DLD1 (cell line): ENCODE measurements around the gene ADIPOR2.

Source experiments
- in situ Hi-C: cut with HindIII; loops from 2 replicates; pipeline ENCODE4 v1.10.0; 2017; ENCODE audit warnings: low sequenced_read_pairs

The ADIPOR2 gene

GRCh38 chr12:1690578-1691122 lies at the start of gene ADIPOR2:
Gene ADIPOR2 (plus strand): TSS chr12:1691070. CDS start chr12:1754344, 63,274 bp downstream.
- in situ Hi-C loops: no loop called here

GRCh38 chr12:1642513-1642912 lies 48.4 kb upstream of the ADIPOR2 start:
- in situ Hi-C loops: no loop called here

GRCh38 chr12:1643043-1643442 lies 47.8 kb upstream of the ADIPOR2 start:
- in situ Hi-C loops: no loop called here

DNA sequence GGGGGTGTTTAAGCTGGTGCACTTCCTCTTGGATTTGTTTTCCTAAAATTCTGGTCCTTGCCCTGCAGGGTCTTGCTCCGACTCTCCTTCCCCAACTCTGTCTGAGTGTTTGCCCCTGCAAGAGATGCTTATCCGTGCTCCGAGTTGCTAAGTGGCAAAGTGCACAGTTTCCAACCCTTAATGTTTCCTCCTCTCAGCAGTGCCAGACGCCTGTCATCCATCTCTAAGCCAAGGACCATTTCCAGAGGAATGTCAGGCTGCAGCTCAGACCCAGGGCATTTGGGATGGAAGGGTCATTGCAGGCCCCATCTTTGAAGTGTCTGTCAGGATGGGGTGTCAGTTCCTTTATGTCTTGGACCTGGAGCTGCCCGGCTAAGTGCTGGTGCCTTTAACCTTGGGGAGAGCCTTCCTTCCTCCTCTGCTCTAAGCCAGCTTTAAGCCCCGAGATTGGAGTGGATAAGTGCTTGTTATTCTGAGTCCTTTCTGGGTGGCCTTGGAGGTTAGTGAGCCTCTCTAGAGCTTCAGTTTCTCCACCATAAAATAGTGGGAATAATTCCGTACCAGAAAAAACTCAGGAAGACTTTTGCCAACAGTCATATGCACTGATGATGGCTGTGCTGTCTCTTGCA lies 46.9 kb upstream of the ADIPOR2 start:
- in situ Hi-C loops: no loop called here

GRCh38 chr12:1644534-1645438 lies 46.1 kb upstream of the ADIPOR2 start:
- in situ Hi-C loops: no loop called here

GRCh38 chr12:1645819-1646218 lies 45.1 kb upstream of the ADIPOR2 start:
- in situ Hi-C loops: no loop called here

- in situ Hi-C loops: no loop called here
Observed at GRCh38 chr12:1646569-1647284, 44.1 kb upstream of the ADIPOR2 start.

DNA sequence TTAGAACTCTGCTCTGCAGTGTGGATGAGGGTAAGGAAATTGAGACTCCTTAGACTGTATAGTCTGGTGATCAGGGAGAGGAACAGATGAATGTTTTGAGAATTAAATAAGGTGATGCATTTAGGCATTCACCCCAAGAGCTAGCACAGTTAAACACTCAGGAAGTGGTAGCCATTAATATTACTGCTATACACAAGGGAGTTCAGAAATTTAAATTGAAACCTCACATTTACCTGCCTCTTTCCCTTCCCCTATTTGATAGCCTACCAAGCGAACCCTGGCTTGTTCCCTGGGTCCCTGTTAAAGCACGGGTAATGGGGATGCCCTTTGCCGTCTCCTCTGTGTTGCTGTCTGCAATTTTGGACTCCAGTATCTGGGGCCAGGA lies 43.6 kb upstream of the ADIPOR2 start:
- in situ Hi-C loops: no loop called here

- in situ Hi-C loops: no loop called here
Observed at GRCh38 chr12:1650260-1650977, 40.5 kb upstream of the ADIPOR2 start.

- in situ Hi-C loops: no loop called here
Observed at GRCh38 chr12:1650978-1651361, 39.9 kb upstream of the ADIPOR2 start.

DNA sequence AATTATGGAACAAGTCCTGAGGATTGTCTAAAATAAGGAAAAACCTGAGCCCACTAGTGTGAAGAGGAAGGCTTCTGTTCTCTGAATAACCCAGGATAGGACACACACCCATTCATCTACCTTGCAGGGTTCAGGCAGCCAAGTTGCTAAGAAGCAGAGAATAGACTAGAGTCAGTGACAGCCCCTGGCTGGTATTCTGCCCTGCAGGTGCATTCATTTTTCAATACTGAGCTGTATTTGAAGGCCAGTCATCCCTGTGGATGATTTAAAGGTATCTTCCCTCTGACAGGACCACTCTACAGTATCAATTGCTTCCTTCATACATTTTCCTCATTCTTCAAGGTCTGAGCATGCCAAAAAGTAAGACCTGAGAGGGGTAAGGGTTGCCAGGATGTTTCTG lies 38.9 kb upstream of the ADIPOR2 start:
- in situ Hi-C loops: no loop called here

- in situ Hi-C loops: no loop called here
Observed at GRCh38 chr12:1655225-1655788, 35.6 kb upstream of the ADIPOR2 start.

GRCh38 chr12:1656902-1657301 lies 34.0 kb upstream of the ADIPOR2 start:
- in situ Hi-C loops: no loop called here

DNA sequence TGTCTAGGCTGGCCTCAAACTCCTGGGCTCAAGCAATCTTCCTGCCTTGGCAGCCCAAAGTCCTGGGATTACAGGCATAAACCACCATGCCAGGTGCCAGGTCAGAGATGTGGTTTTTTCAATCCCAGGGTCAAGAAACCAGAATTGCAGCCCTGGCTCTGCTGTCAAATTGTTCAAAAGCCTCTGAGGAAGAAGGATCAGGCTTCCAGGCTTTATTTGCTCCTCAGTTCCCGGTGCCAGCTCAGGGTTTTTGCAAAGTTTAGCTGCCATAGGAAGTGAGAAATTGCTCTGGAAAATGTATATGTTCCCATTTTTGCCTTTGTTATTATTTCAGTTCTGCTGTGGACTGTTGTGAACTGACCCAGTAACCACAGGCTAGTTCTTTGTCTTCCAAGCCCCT lies 33.2 kb upstream of the ADIPOR2 start:
- in situ Hi-C loops: no loop called here

GRCh38 chr12:1660304-1661187 lies 30.3 kb upstream of the ADIPOR2 start:
- in situ Hi-C loops: no loop called here

DNA sequence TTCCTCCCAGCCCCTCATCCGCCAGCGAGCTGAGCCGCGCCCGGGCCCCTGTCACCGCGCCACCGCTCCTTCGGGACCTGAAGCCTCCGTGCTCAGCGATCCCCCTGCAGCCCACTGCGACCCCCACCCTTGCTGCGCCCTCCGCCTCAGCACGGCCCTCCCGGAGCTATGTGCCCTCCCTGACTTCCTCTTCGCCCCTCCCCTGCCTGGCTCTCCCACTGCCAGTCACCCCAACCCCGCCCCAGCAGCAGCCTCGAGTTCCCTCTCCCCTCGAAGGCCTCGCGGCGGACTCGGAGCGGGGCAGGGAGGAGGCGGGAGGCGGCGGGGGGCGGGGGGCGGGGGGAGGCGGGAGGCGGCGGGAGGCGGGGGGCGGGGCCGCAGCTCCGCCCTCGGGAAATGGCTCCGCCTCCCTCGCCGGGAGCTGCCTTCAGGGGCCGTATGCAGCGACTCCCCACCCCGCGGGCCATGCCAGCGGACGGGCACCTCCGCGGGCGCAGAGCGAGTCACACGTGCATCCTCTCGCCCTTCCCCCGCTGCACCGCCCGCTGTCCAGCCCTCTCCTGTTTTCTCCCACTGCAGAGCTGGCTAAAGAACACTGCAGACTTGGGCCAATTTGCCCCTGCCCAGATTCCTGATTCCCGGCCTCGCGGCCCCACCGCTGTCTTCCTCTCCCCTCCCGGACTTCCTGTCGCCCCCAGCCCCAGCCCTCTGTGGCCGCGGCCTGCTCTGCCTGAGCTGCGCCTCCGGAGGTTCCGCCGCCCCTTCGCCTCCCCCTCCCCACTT lies 29.1 kb upstream of the ADIPOR2 start:
- in situ Hi-C loops: no loop called here

- in situ Hi-C loops: no loop called here
Observed at GRCh38 chr12:1662761-1663439, 28.0 kb upstream of the ADIPOR2 start.
